ENCODE data around the gene KRTAP8-1. TPM values are rescaled to one million over a fixed set of nuclear protein-coding genes. Genes with fewer than 3 reads are reported as not detected.

The KRTAP8-1 gene, protein sequence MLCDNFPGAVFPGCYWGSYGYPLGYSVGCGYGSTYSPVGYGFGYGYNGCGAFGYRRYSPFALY
- total RNA-seq (ENCODE audit: low replicate concordance): not detected in 2 replicates

DNA sequence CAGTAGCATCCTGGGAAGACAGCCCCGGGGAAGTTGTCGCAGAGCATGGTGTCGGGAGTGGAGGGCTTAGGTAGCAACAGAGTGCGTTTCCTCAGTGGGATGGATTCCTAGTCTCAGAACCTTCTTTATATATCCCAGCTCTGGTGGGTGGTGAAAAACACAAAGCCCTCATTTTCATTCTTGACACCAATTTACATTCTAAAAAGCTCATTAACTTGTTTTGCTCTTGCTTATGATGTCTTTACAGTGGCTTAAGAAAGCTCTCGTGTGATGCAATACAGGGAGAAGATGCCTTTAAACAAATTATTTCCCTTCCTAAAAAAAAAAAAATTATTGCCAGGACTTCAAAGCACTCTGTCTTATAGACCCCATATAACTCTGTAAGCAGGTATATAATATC lies at the start of gene KRTAP8-1:
Gene KRTAP8-1, minus strand, starts transcription at position 101 of the 400 bp plus-strand sequence. Its CDS starts 54 bp downstream, at position 47.

GRCh38 chr21:30829659-30830058 lies 16.6 kb upstream of the KRTAP8-1 start, which contains the start of gene KRTAP7-1:
TSS of gene KRTAP7-1 (minus strand) at chr21:30829759. CDS start at chr21:30829698, 61 bp downstream.

Other genes starting within 250 kb of the KRTAP8-1 start
- not detected in 2 replicates for gene KRTAP22-2, start 222.9 kb downstream of the KRTAP8-1 start, total RNA-seq (ENCODE audit: low replicate concordance)
- gene KRTAP6-3, start 220.8 kb downstream of the KRTAP8-1 start, total RNA-seq (ENCODE audit: low replicate concordance): not detected in 2 replicates
- gene KRTAP6-2, start 214.4 kb downstream of the KRTAP8-1 start, total RNA-seq (ENCODE audit: low replicate concordance): not detected in 2 replicates
- gene KRTAP22-1, start 212.2 kb downstream of the KRTAP8-1 start, total RNA-seq (ENCODE audit: low replicate concordance): not detected in 2 replicates
- gene KRTAP6-1, start 199.3 kb downstream of the KRTAP8-1 start, total RNA-seq (ENCODE audit: low replicate concordance): not detected in 2 replicates
- not detected in 2 replicates for gene KRTAP20-1, start 196.8 kb downstream of the KRTAP8-1 start, total RNA-seq (ENCODE audit: low replicate concordance)
- gene KRTAP20-4, start 192.6 kb downstream of the KRTAP8-1 start, total RNA-seq (ENCODE audit: low replicate concordance): not detected in 2 replicates
- not detected in 2 replicates for gene KRTAP20-2, start 178.1 kb downstream of the KRTAP8-1 start, total RNA-seq (ENCODE audit: low replicate concordance)
- gene KRTAP20-3, start 170.4 kb downstream of the KRTAP8-1 start, total RNA-seq (ENCODE audit: low replicate concordance): not detected in 2 replicates
- not detected in 2 replicates for gene KRTAP21-3, start 94.5 kb downstream of the KRTAP8-1 start, total RNA-seq (ENCODE audit: low replicate concordance)
- gene KRTAP21-2, start 66.0 kb downstream of the KRTAP8-1 start, total RNA-seq (ENCODE audit: low replicate concordance): not detected in 2 replicates
- not detected in 2 replicates for gene KRTAP21-1, start 57.8 kb downstream of the KRTAP8-1 start, total RNA-seq (ENCODE audit: low replicate concordance)
- not detected in 2 replicates for gene KRTAP7-1, start 16.5 kb upstream of the KRTAP8-1 start, total RNA-seq (ENCODE audit: low replicate concordance)
- not detected in 2 replicates for gene KRTAP11-1, start 68.3 kb upstream of the KRTAP8-1 start, total RNA-seq (ENCODE audit: low replicate concordance)
- not detected in 2 replicates for gene KRTAP19-8, start 225.2 kb upstream of the KRTAP8-1 start, total RNA-seq (ENCODE audit: low replicate concordance)